Tibial nerve (tissue), 3 donors: ENCODE data around the gene ADAMTS12.

Experiments
- POLR2A ChIP-seq, 2 donors: fragments of 450-650 bp; IDR thresholded peaks; one replicate each; pipeline ENCODE4 v1.6.1; 2017; ENCODE audit warnings: antibody characterized with exemption in 2 of 2, mild to moderate bottlenecking in 2 of 2, moderate library complexity in 2 of 2
- TF ChIP-seq, protein P1 (sequence below), 5 experiments: fragments of 200-600 bp in 3 of 5; fragments of 450-650 bp in 2 of 5; sonication (generic) in 3 of 5; IDR thresholded peaks; one replicate each; pipeline ENCODE4 v1.5.1; 2016 to 2019; ENCODE audit warnings: antibody characterized with exemption in 5 of 5, mild to moderate bottlenecking in 3 of 5, moderate library complexity in 2 of 5

DNA sequence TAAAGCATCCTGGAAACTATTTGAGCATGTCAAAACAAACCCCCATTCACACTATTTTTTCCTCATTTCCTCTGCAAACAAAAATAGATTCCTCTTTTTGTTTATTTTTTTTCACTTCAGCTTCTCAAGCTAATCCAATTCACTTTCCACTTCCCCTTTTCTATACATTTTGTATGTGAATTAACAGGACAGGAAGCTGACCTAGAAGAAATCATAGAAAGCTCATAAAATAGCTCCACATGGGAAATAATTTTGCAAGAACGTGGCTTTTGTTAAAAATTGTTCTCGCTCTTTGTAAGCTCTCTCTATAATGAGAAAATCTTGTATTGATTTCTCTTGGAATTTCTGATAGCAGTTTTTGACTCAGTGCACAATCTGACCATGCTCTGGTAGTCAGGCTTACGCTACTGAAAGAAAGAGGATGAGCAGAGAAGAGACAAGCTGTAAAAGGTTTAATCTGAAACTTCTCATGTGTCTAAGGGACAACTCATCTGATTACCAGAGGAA lies 215.8 kb downstream of the ADAMTS12 start:
- TF ChIP-seq, protein P1, sequence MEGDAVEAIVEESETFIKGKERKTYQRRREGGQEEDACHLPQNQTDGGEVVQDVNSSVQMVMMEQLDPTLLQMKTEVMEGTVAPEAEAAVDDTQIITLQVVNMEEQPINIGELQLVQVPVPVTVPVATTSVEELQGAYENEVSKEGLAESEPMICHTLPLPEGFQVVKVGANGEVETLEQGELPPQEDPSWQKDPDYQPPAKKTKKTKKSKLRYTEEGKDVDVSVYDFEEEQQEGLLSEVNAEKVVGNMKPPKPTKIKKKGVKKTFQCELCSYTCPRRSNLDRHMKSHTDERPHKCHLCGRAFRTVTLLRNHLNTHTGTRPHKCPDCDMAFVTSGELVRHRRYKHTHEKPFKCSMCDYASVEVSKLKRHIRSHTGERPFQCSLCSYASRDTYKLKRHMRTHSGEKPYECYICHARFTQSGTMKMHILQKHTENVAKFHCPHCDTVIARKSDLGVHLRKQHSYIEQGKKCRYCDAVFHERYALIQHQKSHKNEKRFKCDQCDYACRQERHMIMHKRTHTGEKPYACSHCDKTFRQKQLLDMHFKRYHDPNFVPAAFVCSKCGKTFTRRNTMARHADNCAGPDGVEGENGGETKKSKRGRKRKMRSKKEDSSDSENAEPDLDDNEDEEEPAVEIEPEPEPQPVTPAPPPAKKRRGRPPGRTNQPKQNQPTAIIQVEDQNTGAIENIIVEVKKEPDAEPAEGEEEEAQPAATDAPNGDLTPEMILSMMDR (IDR thresholded peaks at IDR 0.05), result no peak
- no peak for TF ChIP-seq POLR2A (IDR thresholded peaks at IDR 0.05)
